DMS53 treated with DMSO at 0.1 percent for 48 hours (cell line): ENCODE measurements around the gene CDK2AP2.
"Not testable (repeated sequence)": the region's sequence is repeated elsewhere in the genome, so short reads cannot be mapped to it uniquely, and the experiment has no call there.

Source experiments
- DNase-seq: peaks from one replicate; lab custom pipeline; 2025; ENCODE audit not compliant: unreplicated experiment; lab: John Stamatoyannopoulos, UW

The CDK2AP2 gene

GRCh38 chr11:67524480-67524808, 16.5 kb upstream of the CDK2AP2 start:
- DNase-seq, result no peak

GRCh38 chr11:67523556-67524479, 15.9 kb upstream of the CDK2AP2 start:
- no peak for DNase-seq

- DNase-seq, result no peak
These were observed 15.0 kb upstream of the CDK2AP2 start, which contains the start of gene CABP2 for GRCh38 chr11:67522844-67523555. TSS of gene CABP2 (minus strand) at chr11:67523446. CDS start at chr11:67523326, 120 bp downstream.

GRCh38 chr11:67522338-67522737, 14.4 kb upstream of the CDK2AP2 start:
- DNase-seq, result no peak

- DNase-seq, result no peak
These were observed 14.0 kb upstream of the CDK2AP2 start for GRCh38 chr11:67521924-67522323.

- no peak for DNase-seq
These were observed 13.2 kb upstream of the CDK2AP2 start for GRCh38 chr11:67520856-67521824.

GRCh38 chr11:67519726-67520125, 11.8 kb upstream of the CDK2AP2 start:
- DNase-seq, result no peak

GRCh38 chr11:67517784-67518552, 10.0 kb upstream of the CDK2AP2 start:
- no peak for DNase-seq

- DNase-seq, result no peak
These were observed 8.8 kb upstream of the CDK2AP2 start for GRCh38 chr11:67516806-67517205.

GRCh38 chr11:67514116-67514515, 6.2 kb upstream of the CDK2AP2 start:
- no peak for DNase-seq

- not testable (repeated sequence) for DNase-seq
These were observed 3.6 kb upstream of the CDK2AP2 start for GRCh38 chr11:67511558-67511957.

- DNase-seq, result no peak
These were observed 2.0 kb upstream of the CDK2AP2 start for GRCh38 chr11:67510023-67510345.

- DNase-seq, result peak; percentile 95
These were observed 642 bp upstream of the CDK2AP2 start for GRCh38 chr11:67508486-67509121.

- no peak for DNase-seq
These were observed 609 bp downstream of the CDK2AP2 start for GRCh38 chr11:67507242-67507863.

- no peak for DNase-seq
These were observed 1.4 kb downstream of the CDK2AP2 start for GRCh38 chr11:67506426-67507051.

- DNase-seq, result peak; percentile 97
These were observed 2.2 kb downstream of the CDK2AP2 start for GRCh38 chr11:67505605-67506396.

- DNase-seq, result peak; percentile 59
These were observed 2.9 kb downstream of the CDK2AP2 start, which contains the start of gene PITPNM1 for GRCh38 chr11:67504950-67505581. TSS of gene PITPNM1 (minus strand) at chr11:67505363. CDS start at chr11:67504180, 1,183 bp downstream.
